Measurements from ENCODE around the gene TNNI2.

The TNNI2 gene

DNA sequence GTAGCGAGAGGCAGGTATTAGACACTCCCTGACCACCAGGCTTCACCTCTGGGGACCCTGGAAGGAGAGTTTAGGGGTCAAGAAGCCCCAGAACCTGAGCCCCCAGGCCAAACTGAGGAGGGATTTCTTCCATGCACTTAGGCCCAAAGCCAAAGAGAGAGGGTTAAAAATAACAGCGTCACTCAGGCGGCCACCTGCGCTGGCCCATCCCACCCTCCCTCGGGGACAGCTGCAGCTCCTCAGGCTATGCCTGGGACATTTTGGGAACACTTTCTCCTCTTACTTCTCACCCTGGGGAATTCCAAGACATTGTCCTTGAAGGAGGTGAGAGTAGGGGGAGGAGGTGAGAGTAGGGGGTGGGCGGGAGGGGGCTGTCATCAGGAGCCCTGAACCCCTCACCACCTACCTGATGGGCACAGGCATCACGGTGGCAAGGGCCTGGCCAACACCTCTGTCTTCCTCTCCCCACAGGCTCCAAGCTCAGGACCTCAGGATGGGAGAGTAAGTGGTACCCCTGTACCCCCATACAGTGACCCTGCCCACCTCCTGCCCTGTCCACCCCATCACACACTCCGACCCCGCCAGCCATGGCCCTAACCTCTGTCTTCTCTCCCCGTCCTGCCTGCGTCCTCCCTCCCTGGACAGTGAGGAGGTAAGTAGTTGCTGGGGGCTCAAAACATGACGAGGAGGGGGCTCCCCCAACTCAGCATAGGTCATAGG is 583 bp downstream of the TNNI2 start:
- TF ChIP-seq, protein P1, sequence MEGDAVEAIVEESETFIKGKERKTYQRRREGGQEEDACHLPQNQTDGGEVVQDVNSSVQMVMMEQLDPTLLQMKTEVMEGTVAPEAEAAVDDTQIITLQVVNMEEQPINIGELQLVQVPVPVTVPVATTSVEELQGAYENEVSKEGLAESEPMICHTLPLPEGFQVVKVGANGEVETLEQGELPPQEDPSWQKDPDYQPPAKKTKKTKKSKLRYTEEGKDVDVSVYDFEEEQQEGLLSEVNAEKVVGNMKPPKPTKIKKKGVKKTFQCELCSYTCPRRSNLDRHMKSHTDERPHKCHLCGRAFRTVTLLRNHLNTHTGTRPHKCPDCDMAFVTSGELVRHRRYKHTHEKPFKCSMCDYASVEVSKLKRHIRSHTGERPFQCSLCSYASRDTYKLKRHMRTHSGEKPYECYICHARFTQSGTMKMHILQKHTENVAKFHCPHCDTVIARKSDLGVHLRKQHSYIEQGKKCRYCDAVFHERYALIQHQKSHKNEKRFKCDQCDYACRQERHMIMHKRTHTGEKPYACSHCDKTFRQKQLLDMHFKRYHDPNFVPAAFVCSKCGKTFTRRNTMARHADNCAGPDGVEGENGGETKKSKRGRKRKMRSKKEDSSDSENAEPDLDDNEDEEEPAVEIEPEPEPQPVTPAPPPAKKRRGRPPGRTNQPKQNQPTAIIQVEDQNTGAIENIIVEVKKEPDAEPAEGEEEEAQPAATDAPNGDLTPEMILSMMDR (IDR thresholded peaks at IDR 0.05): no peak

DNA sequence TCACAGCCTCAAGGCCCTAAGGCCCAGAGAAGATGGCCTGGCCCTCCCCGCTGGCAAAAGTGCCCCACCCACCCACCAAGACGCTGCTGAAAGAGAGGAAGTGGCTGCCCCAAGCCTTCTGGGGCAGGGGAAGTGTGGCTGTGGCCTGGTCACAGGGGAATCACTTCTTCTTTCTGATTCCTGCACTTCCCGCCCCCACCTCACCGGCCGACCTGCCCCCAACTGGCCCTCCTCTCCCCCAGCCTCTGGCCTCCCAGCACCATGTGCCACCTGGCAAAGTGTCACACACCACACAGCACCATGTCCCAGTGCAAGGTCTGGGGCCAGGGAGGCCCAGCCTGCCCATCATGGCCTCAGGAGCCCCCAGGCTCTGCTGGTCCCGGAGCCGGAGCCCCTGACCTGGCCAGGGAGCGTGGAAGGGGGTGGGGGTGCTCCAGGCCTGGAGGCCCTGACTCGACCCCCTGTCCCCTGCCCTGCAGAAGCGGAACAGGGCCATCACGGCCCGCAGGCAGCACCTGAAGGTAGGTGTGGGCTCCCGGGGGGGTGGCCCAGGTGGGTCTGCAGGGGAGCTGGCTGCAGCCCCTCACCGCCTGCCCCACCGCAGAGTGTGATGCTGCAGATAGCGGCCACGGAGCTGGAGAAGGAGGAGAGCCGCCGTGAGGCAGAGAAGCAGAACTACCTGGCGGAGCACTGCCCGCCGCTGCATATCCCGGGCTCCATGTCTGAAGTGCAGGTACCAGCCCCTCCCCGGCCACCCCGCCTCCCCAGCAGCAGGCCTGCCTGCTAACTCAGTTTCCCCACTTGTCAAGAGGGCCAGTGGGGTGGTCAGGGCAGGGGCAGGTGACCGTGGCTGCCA is 1.4 kb downstream of the TNNI2 start:
- TF ChIP-seq, protein P1 (IDR thresholded peaks at IDR 0.05): no peak

DNA sequence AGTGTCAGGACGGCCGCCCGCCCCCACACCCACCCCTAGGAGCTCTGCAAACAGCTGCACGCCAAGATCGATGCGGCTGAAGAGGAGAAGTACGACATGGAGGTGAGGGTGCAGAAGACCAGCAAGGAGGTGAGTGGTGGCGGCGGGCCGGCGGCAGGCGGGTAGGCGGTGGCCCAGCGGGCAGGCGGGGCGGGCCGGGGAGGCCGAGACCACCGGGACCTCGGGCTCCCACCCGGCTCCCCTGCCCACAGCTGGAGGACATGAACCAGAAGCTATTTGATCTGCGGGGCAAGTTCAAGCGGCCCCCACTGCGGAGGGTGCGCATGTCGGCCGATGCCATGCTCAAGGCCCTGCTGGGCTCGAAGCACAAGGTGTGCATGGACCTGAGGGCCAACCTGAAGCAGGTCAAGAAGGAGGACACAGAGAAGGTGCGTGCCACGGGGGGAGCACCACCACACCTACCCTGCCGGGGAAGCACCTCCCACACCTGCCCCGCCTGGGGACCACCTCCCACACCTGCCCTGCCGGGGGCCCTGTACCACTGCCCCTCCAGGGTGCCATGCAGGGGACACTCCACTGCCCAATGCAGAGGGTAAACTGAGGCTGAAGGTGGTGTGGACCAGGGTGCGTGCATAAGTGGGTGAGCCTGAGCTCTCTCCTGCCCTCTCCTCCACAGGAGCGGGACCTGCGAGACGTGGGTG is 2.1 kb downstream of the TNNI2 start:
- TF ChIP-seq, protein P1 (IDR thresholded peaks at IDR 0.05): no peak

DNA sequence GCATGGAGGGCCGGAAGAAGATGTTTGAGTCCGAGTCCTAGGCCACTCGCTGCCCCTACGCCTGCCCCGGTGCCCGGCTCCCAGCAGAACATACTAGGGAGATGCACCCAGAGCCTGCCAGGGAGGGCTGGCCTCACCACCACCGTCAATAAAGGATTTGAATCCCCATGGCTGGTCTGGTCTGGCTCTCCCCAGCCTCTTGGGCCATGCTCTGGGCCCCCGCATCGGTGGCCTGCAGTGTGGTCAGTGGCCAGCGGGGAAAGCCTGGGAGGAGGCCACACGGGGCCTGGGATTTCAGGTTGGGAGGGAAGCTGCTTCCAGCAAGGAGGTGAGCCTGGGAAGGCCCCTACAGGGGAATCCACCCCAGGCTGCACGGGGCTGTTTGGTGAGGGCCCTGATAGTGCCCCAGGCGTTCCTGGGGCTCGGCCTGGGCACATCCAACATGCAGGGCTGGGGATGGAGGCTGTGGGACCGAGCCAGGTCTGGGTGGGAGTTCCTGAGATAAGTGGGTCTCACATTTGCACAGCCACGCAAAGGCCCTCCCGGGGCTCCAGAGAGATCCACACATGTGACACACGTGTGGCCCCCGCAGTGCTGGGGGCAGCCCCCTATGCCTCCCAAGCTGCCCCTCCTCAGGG is 2.8 kb downstream of the TNNI2 start:
- TF ChIP-seq, protein P1 (IDR thresholded peaks at IDR 0.05): no peak

DNA sequence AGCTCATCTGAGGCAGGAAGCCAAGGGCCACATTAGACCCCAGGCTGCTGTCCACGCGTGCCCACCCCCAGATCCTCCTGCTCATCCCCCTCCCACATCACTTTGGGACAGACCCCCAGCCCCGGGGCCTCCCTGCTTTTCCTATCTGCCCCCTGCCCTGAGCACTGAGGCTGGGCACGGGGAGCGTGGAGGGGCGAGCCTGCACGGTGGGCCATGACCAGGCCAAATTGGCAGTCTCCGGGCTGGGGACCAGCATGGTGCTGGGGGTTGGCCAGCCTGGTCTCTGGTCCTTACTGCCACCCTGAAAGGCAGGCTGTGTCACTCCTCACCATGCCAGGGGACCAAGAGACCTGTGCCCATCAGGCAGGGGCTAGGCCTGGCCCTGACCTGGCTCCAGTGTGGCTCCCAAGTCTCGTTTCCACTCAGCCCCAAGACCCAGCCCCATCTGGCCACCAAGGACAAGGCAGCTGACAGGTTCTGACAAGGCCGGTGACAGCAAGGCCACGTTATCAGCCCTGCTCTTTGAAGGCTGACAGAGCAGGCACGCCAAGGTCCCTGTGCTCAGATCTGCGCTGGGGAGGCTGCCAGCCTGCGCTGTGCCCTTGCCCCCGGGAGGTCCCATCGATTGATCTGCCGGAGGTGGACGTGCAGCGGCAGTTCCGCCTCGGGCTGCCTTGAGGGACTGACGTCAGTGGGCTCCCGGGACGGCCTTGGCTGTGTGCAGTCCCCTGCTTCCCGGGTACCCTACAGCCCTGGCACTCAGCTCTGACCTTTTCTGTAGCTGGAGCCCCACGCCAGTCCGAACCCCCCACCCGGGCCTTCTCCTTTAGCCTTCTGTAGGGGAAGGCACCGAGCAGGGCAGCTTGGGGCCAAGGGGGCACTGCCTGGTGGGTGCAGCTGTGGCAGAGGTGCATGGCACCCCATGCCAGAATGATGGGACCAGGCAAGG is 3.6 kb downstream of the TNNI2 start:
- TF ChIP-seq, protein P1 (IDR thresholded peaks at IDR 0.05): no peak

DNA sequence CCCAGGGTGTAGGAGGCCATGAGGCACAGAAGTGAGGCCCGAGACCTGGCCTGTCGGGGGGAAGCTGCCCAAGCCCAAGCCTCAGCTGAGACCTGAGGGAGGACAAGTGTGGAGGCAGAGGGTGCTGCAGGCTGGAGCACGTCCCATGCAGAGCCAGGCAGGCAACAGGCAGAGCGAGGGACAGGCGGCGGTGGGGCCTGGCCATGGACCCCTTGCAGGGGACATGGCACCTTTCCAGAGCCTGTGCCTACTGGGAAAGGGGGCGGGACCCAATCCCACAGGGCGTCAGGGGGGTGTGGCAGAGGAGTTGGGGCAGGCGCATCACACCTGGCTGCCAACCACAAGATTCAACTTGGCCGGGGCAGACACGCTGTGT is 4.3 kb downstream of the TNNI2 start:
- TF ChIP-seq, protein P1 (IDR thresholded peaks at IDR 0.05): no peak
